Daoy (cell line): ENCODE measurements around the gene MYO15B. TPM values are rescaled to one million over a fixed set of nuclear protein-coding genes. Genes with fewer than 3 reads are reported as not detected.

Source experiments
- DNase-seq: peaks from one replicate; pipeline ENCODE4 v3.0.0-alpha.2; 2015; ENCODE audit warnings: low read depth
- total RNA-seq: library from RNA; depleted of rRNA; stranded (reverse); fragments of >200 nt; shearing (Covaris generic); gene quantifications from 2 replicates; pipeline ENCODE4 v1.2.3, GENCODE V29; 2014

Gene MYO15B
- total RNA-seq, 1 experiment from 2014 or later, result 0.69 TPM

- no peak for DNase-seq
Observed at GRCh38 chr17:75558666-75559530, 28.7 kb upstream of the MYO15B start.

GRCh38 chr17:75559958-75560533 lies 27.6 kb upstream of the MYO15B start:
- DNase-seq, result no peak

- DNase-seq, result no peak
Observed at GRCh38 chr17:75561927-75562603, 25.5 kb upstream of the MYO15B start.

GRCh38 chr17:75563063-75563758 lies 24.4 kb upstream of the MYO15B start:
- no peak for DNase-seq

- DNase-seq, result no peak
Observed at GRCh38 chr17:75564195-75564594, 23.4 kb upstream of the MYO15B start.

GRCh38 chr17:75565066-75565465 lies 22.5 kb upstream of the MYO15B start:
- DNase-seq, result no peak

- no peak for DNase-seq
Observed at GRCh38 chr17:75565618-75566017, 22.0 kb upstream of the MYO15B start.

- DNase-seq, result no peak
Observed at GRCh38 chr17:75566416-75566815, 21.2 kb upstream of the MYO15B start.

- no peak for DNase-seq
Observed at GRCh38 chr17:75566834-75567233, 20.8 kb upstream of the MYO15B start.

GRCh38 chr17:75568412-75569255 lies 19.0 kb upstream of the MYO15B start:
- DNase-seq, result no peak

GRCh38 chr17:75570034-75570676 lies 17.4 kb upstream of the MYO15B start:
- DNase-seq, result no peak

GRCh38 chr17:75570772-75571171 lies 16.8 kb upstream of the MYO15B start:
- DNase-seq, result no peak

GRCh38 chr17:75571197-75571884 lies 16.3 kb upstream of the MYO15B start:
- peak; percentile 35 for DNase-seq

GRCh38 chr17:75571885-75572215 lies 15.8 kb upstream of the MYO15B start:
- no peak for DNase-seq

GRCh38 chr17:75572713-75573539 lies 14.7 kb upstream of the MYO15B start:
- DNase-seq, result no peak

GRCh38 chr17:75573540-75573957 lies 14.1 kb upstream of the MYO15B start:
- no peak for DNase-seq

GRCh38 chr17:75573994-75574393 lies 13.6 kb upstream of the MYO15B start:
- DNase-seq, result no peak

GRCh38 chr17:75574404-75575036 lies 13.1 kb upstream of the MYO15B start:
- DNase-seq, result no peak

GRCh38 chr17:75575197-75575596 lies 12.4 kb upstream of the MYO15B start:
- no peak for DNase-seq
